ENCODE results near the gene GCNT2.
"Not testable (repeated sequence)": the region's sequence is repeated elsewhere in the genome, so short reads cannot be mapped to it uniquely, and the experiment has no call there.

GCNT2 gene

GRCh38 chr6:10612161-10612560 is 91.0 kb downstream of the GCNT2 start:
- no peak for DNase-seq (ENCODE audit: low spot score)

GRCh38 chr6:10613077-10613476 is 91.9 kb downstream of the GCNT2 start:
- DNase-seq (ENCODE audit: low spot score), result no peak

DNA sequence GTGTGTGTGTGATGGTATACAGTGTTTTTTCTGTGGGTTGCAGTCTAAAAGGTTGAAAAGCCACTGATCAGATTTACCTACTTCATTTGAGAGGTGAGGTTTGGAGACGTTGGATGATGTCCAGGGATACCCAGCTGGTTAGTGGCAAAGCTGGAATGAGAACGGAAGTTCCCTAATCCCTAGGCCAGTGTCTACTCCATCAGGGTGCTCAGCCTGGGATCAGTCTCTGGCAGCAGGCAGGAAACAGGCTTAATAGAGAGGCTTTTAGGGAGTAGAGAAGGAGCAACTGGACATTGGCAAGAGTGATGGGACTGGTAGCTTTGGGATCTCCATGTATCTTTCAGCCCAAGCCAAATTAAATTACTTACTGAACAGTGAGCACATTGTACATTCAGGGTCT is 92.6 kb downstream of the GCNT2 start:
- no peak for DNase-seq (ENCODE audit: low spot score)

DNA sequence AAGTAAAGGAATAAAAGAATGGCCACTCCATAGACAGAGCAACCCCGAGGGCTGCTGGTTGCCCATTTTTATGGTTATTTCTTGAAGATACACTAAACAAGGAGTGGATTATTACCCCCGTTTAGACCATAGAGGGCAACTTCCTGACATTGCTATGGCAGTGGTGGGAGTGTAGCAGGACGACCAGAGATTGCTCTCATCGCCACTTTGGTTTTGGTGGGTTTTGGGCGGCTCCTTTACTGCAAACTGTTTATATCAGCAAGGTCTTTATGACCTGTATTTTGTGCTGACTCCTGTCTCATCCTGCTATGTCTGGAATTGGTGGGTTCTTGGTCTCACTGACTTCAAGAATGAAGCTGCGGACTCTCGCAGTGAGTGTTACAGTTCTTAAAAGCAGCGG is 94.5 kb downstream of the GCNT2 start:
- DNase-seq (ENCODE audit: low spot score), result no peak

DNA sequence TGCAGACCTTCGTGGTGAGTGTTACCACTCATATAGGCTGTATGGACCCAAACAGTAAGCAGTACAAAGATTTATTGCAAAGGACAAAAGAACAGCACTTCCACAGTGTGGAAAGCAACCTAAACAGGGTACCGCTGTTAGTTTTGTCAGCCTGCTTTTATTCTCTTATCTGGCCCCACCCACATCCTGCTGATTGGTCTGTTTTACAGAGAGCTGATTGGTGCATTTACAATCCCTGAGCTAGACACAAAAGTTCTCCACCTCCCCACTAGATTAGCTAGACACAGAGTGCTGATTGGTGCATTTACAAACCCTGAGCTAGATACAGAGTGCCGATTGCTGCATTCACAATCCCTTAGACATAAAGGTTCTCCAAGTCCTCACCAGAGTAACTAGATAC is 95.1 kb downstream of the GCNT2 start:
- not testable (repeated sequence) for DNase-seq (ENCODE audit: low spot score)

DNA sequence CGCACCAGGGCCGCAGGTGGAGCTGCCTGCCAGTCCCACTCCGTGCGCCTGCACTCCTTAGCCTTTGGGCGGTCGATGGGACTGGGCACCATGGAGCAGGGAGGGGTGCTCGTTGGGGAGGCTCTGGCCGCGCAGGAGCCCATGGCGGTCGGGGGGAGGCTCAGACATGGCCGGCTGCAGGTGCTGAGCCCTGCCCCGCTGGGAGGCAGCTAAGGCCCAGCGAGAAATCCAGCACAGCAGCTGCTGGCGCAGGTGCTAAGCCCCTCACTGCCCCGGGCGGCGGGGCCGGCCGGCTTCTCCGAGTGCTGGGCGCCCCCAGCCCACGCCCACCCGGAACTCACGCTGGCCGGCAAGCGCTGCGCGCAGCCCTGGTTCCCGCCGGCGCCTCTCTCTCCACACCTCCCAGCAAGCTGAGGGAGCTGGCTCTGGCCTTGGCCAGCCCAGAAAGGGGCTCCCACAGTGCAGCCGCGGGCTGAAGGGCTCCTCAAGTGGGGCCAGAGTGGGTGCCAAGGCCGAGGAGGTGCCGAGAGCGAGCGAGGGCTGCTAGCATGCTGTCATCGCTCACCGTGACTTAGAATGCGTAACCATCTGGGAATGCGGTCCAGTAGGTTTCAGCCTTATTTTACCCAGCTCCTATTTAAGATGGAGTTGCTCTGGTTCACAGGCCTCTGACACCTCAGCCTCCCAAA is 96.0 kb downstream of the GCNT2 start:
- DNase-seq (ENCODE audit: low spot score), result no peak

DNA sequence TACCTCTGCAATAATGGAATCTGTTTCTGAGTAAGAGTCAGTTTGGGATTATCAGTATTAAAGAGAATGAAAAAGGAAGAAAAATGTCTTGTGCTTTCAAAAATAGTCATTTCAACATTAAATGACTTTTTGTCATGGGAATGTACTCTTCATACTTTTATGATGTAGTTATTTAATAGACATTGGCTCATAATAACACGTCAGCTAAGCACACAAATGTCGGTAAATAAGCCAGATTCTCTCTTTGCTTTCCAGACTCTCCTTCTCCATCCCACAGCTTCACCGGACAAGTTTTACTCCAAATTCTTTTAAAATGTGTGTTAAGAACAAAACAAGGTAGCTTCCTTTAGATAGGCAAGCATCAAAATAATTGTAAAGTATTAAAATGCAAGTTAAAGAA is 97.3 kb downstream of the GCNT2 start:
- no peak for DNase-seq (ENCODE audit: low spot score)

DNA sequence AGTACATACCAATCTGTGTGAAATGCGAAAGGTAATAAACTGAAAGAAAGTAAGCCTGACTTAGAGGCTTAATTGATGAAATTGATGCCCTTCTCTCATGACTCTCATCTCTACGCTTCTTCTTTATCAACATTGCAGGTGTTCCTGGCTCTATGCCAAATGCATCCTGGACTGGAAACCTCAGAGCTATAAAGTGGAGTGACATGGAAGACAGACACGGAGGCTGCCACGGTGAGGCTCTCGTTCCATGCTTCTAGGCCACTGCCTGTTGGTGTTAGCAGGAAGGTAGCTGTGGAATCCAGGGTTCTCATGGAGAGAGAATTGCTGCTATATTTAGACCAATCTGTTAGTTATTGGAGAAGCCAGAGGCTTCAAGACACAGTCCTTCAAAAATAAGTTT is 100.1 kb downstream of the GCNT2 start:
- no peak for DNase-seq (ENCODE audit: low spot score)

- DNase-seq (ENCODE audit: low spot score), result no peak
Measured at GRCh38 chr6:10621847-10622246, 100.7 kb downstream of the GCNT2 start.

DNA sequence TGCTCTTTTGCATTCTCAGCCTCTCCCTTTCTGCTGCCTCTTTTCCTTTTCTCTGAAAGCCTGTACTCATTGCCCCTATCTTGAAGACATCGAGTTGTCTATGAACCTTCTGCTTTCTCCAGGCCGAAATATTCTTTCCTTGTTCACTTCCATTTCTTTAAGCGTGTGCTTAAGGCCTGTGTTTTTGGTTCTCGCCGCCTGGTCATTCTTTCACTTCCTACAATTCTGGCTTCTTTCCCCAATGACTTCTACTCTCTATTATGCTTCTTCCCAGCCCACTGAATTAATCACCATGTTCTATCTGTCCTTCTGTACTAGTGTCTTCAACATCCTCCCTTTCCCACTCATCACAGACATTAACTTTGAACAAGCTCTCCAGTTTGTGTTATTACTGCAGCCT is 103.7 kb downstream of the GCNT2 start:
- no peak for DNase-seq (ENCODE audit: low spot score)

DNA sequence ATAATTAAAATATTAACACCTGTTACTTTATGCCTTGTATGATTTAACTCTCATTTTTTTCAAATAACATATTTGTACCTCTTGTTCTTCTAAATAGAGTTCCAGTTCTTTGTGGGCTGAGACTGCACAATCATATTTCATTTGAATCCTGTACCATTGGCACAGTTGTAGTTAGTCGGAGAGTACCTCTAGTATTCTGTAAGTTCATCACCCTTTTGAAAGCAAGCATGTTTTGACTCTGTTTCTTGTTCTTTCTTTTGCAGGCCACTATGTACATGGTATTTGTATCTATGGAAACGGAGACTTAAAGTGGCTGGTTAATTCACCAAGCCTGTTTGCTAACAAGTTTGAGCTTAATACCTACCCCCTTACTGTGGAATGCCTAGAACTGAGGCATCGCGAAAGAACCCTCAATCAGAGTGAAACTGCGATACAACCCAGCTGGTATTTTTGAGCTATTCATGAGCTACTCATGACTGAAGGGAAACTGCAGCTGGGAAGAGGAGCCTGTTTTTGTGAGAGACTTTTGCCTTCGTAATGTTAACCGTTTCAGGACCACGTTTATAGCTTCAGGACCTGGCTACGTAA is 105.1 kb downstream of the GCNT2 start:
- no peak for DNase-seq (ENCODE audit: low spot score)

DNA sequence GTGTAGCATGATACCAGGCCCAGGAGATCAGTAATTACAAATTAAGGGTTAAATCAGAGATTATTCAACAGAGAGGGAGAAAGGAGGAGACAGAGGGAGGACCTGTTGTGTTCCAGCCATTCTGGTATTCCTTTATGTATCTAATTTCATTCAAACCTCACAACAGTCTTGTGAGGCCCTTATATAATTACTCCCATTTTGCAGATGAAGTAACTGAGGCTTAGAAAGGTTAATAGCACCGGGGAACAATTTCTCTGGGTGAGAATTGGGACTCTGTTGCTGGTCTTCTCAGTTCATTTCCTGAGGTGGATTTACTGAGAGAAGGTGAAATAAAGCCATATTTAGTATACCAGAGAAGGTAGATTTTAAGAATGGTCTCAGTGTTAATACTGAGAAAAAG is 106.6 kb downstream of the GCNT2 start:
- no peak for DNase-seq (ENCODE audit: low spot score)

DNA sequence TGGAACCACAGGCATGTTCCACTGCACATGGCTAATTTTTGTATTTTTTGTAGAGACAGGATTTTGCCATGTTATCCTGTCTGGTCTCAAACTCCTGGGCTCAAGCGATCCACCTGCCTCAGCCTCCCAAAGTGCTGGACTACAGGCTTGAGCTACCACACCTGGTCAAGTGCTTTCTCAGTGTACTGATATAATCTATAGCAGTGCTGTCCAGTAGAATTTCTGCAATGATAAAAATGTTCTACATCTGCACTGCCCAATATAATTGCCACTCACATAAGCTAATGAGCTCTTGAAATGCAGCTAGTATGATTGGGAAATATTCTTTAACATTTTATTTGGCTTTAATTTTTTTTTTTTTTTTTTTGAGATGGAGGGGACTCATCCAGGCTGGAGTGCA is 109.0 kb downstream of the GCNT2 start:
- DNase-seq (ENCODE audit: low spot score), result no peak

- no peak for DNase-seq (ENCODE audit: low spot score)
Measured at GRCh38 chr6:10633216-10633615, 112.1 kb downstream of the GCNT2 start.

DNA sequence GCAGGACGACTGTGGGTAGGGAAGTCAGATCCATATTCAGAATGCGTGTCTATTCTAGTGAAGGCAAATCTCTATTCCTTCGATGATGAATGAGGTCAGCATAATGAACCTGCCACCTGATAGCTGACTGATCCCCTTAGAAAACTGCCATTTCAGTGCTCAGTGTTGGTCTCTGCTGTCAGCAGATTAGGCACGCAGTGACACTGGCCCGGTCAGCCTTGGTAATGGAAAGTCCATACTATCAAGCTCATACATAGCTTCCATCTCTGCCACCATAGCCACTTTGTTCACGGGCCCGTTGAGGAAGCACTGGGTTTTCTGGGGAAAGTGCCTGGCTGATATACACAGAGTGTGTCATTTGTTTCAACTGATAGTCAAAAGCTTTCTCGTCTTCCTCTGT is 119.3 kb downstream of the GCNT2 start:
- DNase-seq (ENCODE audit: low spot score), result no peak

- DNase-seq (ENCODE audit: low spot score), result no peak
Measured at GRCh38 chr6:10641528-10641927, 120.4 kb downstream of the GCNT2 start.

- DNase-seq (ENCODE audit: low spot score), result no peak
Measured at GRCh38 chr6:10643201-10643651, 122.1 kb downstream of the GCNT2 start.

- DNase-seq (ENCODE audit: low spot score), result no peak
Measured at GRCh38 chr6:10644225-10644624, 123.1 kb downstream of the GCNT2 start.

- no peak for DNase-seq (ENCODE audit: low spot score)
Measured at GRCh38 chr6:10655508-10656055, 134.4 kb downstream of the GCNT2 start.

GRCh38 chr6:10658910-10659698 is 138.0 kb downstream of the GCNT2 start:
- DNase-seq (ENCODE audit: low spot score), result no peak

GRCh38 chr6:10659699-10660348 is 138.7 kb downstream of the GCNT2 start:
- no peak for DNase-seq (ENCODE audit: low spot score)

- not testable (repeated sequence) for DNase-seq (ENCODE audit: low spot score)
Measured at GRCh38 chr6:10660431-10661191, 139.5 kb downstream of the GCNT2 start.
